ENCODE results near the gene HIC1. TPM values are rescaled to one million over a fixed set of nuclear protein-coding genes. Genes with fewer than 3 reads are reported as not detected.

Gene HIC1
- total and polyA plus RNA-seq, 2 donors (not counting 1 experiment from before 2014, with no cell fraction given), result 11.3 to 29.1 TPM

GRCh38 chr17:2057760-2058585 is 3.1 kb downstream of the HIC1 start:
- no peaks in the 10 kb centered on the region for H4K20me1 ChIP-seq (ENCODE audit: control insufficient read depth, extremely low read depth, insufficient read depth, low read length)
- peak overlapping the region; percentile 85 for H3K4me2 ChIP-seq (ENCODE audit: extremely low read depth, insufficient read depth, low read length)
- TF ChIP-seq CTCF (conservative IDR thresholded peaks at IDR 0.05 in 1 of 2, IDR thresholded peaks at IDR 0.05 in 1 of 2; ENCODE audit: low read depth in 1 of 2, low read length in 2 of 2) (no peak), EZH2 (IDR thresholded peaks at IDR 0.05; ENCODE audit: low read length, missing control alignments) (no peak)
- no peaks in the 10 kb centered on the region for H3K27me3 ChIP-seq (ENCODE audit: control insufficient read depth, insufficient read depth, low read length)
- H3K27ac ChIP-seq (ENCODE audit: insufficient read depth, low read length), result peak overlapping the region; percentile 84
- H3K9me3 ChIP-seq (ENCODE audit: control insufficient read depth, insufficient read depth, low read depth, low read length), result no peaks in the 10 kb centered on the region
- peaks cover 34% of the 10 kb centered on the region for H3K36me3 ChIP-seq (ENCODE audit: control insufficient read depth, insufficient read depth, low read length)
- H2AFZ ChIP-seq (ENCODE audit: low read length), result no peak overlapping the region
- peak overlapping the region; percentile 90 for H3K9ac ChIP-seq (ENCODE audit: insufficient read depth, low read length)
- H3K79me2 ChIP-seq (ENCODE audit: control insufficient read depth, insufficient read depth, low read length), result peaks cover 69% of the 10 kb centered on the region
- H3K4me1 ChIP-seq (ENCODE audit: control insufficient read depth, extremely low read depth, insufficient read depth, low read length), result peaks cover 35% of the 10 kb centered on the region
- peak overlapping the region; percentile 21 to 80 (median 42) for H3K4me3 ChIP-seq (replicated peaks in 1 of 4; ENCODE audit: control extremely low read depth in 1 of 4, insufficient read depth in 1 of 4, low read depth in 3 of 4, low read length in 4 of 4)
- DNase-seq (ENCODE audit: low read depth in 2 of 2), result peak in 1 of 2 donors; percentile 51

- Histone ChIP-seq H3K27ac (ENCODE audit: insufficient read depth, low read length) (peak overlapping the region; percentile 84), H3K9me3 (ENCODE audit: control insufficient read depth, insufficient read depth, low read depth, low read length) (no peaks in the 10 kb centered on the region), H2AFZ (ENCODE audit: low read length) (no peak overlapping the region), H3K79me2 (ENCODE audit: control insufficient read depth, insufficient read depth, low read length) (peaks cover 69% of the 10 kb centered on the region), H3K4me3 (replicated peaks in 1 of 4; ENCODE audit: control extremely low read depth in 1 of 4, insufficient read depth in 1 of 4, low read depth in 3 of 4, low read length in 4 of 4) (peak overlapping the region in 3 of 4 experiments; percentile 5 to 80 (median 25)), H4K20me1 (ENCODE audit: control insufficient read depth, extremely low read depth, insufficient read depth, low read length) (no peaks in the 10 kb centered on the region), H3K36me3 (ENCODE audit: control insufficient read depth, insufficient read depth, low read length) (peaks cover 34% of the 10 kb centered on the region), H3K4me2 (ENCODE audit: extremely low read depth, insufficient read depth, low read length) (peak overlapping the region; percentile 75), H3K9ac (ENCODE audit: insufficient read depth, low read length) (peak overlapping the region; percentile 90), H3K4me1 (ENCODE audit: control insufficient read depth, extremely low read depth, insufficient read depth, low read length) (peaks cover 43% of the 10 kb centered on the region), H3K27me3 (ENCODE audit: control insufficient read depth, insufficient read depth, low read length) (no peaks in the 10 kb centered on the region)
- DNase-seq (ENCODE audit: low read depth in 2 of 2), result peak; percentile 67 to 81
- TF ChIP-seq EZH2 (IDR thresholded peaks at IDR 0.05; ENCODE audit: low read length, missing control alignments) (no peak), CTCF (conservative IDR thresholded peaks at IDR 0.05 in 1 of 2, IDR thresholded peaks at IDR 0.05 in 1 of 2; ENCODE audit: low read depth in 1 of 2, low read length in 2 of 2) (peak; percentile 67 to 68)
Measured at GRCh38 chr17:2058586-2059546, 4.0 kb downstream of the HIC1 start.
